LNCaP clone FGC (cell line): ENCODE data around the gene DTWD2.
"Not testable (repeated sequence)": the region's sequence is repeated elsewhere in the genome, so short reads cannot be mapped to it uniquely, and the experiment has no call there.

Source experiments
- DNase-seq: peaks from one replicate; pipeline ENCODE4 v3.0.0-alpha.2; 2011; ENCODE audit warnings: low read depth
- H3K4me3 ChIP-seq: 2 replicates; pipeline ENCODE4 v1.5.1; 2011; ENCODE audit warnings: mild to moderate bottlenecking, low read depth, low read length, control low read depth
- TF ChIP-seq, protein P1 (sequence below): IDR thresholded peaks from 2 replicates; pipeline ENCODE4 v1.5.1; 2012; ENCODE audit warnings: mild to moderate bottlenecking; ENCODE audit not compliant: control insufficient read depth, insufficient read depth; ENCODE audit errors: extremely low read depth

Gene DTWD2

GRCh38 chr5:119019501-119019900 lies 31.2 kb upstream of the DTWD2 start:
- TF ChIP-seq, protein P1, sequence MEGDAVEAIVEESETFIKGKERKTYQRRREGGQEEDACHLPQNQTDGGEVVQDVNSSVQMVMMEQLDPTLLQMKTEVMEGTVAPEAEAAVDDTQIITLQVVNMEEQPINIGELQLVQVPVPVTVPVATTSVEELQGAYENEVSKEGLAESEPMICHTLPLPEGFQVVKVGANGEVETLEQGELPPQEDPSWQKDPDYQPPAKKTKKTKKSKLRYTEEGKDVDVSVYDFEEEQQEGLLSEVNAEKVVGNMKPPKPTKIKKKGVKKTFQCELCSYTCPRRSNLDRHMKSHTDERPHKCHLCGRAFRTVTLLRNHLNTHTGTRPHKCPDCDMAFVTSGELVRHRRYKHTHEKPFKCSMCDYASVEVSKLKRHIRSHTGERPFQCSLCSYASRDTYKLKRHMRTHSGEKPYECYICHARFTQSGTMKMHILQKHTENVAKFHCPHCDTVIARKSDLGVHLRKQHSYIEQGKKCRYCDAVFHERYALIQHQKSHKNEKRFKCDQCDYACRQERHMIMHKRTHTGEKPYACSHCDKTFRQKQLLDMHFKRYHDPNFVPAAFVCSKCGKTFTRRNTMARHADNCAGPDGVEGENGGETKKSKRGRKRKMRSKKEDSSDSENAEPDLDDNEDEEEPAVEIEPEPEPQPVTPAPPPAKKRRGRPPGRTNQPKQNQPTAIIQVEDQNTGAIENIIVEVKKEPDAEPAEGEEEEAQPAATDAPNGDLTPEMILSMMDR: no peak
- no peak for DNase-seq
- no peak overlapping the region for H3K4me3 ChIP-seq

GRCh38 chr5:119017994-119018393 lies 29.6 kb upstream of the DTWD2 start:
- no peak for DNase-seq
- no peak overlapping the region for H3K4me3 ChIP-seq
- TF ChIP-seq, protein P1: no peak

DNA sequence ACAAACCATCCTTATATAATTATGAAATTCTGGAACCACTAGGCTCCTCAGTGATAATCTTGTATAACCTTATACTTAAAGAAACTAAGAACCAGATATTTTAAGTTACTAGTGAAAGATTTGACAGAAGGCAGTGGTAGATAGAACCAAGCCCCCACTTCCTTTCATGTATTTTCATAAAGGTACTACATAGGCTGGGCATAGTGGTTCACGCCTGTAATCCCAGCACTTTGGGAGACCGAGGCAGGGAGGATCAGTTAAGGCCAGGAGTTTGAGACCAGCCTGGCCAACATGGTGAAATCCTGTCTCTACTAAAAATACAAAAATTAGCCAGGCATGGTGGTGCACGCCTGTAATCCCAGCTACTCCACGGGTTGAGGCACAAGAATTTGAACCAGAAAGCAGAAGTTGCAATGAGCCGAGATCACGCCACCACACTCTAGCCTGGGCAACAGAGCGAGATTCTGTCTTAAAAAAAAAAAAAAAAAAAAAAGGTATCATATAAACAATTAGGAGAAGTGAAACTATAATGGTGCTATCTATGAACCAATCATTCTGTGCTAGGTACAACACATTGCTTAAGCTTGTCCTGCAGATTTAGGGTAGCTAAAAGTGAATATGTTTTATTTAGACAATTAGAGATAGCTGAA lies 27.9 kb upstream of the DTWD2 start:
- no peak overlapping the region for H3K4me3 ChIP-seq
- DNase-seq: no peak
- TF ChIP-seq, protein P1: no peak

GRCh38 chr5:119011186-119011585 lies 22.8 kb upstream of the DTWD2 start:
- H3K4me3 ChIP-seq: no peak overlapping the region
- TF ChIP-seq, protein P1: no peak
- no peak for DNase-seq

DNA sequence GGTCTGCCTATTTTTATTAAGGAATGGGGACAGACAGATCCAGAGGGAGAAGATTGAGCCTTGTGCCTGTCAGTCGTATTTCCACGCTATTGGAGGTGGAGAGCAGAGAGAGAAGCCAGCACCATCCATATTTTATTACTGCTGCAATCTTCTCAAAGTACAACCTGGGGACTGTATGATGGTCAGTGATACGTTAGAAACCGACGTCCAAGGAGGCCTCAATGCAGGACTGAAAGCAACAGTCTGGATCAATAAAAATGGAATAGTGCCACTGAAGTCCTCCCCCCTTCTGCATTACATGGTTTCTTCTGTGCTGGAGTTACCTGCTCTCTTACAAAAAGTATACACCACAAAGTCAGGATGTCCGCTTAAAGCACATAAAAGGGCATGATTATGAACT lies 21.9 kb upstream of the DTWD2 start:
- TF ChIP-seq, protein P1: no peak
- H3K4me3 ChIP-seq: no peak overlapping the region
- DNase-seq: no peak

- TF ChIP-seq, protein P1: no peak
- peak; percentile 37 for DNase-seq
- no peak overlapping the region for H3K4me3 ChIP-seq
Observed at GRCh38 chr5:119009131-119009530, 20.8 kb upstream of the DTWD2 start.

DNA sequence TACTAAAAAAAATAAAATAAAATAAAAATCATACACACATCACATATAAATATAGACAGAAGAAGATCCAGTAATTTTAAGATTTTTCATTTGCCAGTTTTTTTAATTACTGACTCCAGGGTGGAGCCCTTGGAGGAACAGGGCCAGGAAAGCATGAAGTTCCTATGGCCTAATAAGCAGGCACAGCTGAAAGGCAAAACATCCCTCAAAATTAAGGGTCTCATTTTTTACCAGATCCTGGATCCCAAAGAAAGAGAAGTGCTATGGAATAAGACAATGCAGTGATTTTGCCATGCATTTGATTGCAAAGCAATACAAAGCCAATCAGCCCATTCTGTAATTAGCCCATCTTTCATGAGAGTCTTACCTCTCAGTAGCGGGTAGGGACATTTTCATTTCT lies 11.3 kb upstream of the DTWD2 start:
- TF ChIP-seq, protein P1: no peak

DNA sequence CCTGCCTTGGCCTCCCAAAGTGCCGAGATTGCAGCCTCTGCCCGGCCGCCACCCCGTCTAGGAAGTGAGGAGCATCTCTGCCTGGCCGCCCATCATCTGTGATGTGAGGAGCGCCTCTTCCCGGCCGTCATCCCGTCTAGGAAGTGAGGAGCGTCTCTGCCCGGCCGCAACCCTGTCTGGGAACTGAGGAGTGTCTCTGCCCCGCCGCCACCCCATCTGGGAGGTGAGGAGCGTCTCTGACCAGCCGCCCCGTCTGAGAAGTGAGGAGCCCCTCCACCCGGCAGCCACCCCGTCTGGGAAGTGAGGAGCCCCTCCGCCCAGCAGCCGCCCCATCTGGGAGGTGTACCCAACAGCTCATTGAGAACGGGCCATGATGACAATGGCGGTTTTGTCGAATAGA lies 10.5 kb upstream of the DTWD2 start:
- not testable (repeated sequence) for DNase-seq, H3K4me3 ChIP-seq

More for the DNA sequence above, 11.3 kb upstream of the DTWD2 start:
- no peak overlapping the region for H3K4me3 ChIP-seq
- no peak for DNase-seq
